ENCODE measurements around the gene MTMR11.

DNA sequence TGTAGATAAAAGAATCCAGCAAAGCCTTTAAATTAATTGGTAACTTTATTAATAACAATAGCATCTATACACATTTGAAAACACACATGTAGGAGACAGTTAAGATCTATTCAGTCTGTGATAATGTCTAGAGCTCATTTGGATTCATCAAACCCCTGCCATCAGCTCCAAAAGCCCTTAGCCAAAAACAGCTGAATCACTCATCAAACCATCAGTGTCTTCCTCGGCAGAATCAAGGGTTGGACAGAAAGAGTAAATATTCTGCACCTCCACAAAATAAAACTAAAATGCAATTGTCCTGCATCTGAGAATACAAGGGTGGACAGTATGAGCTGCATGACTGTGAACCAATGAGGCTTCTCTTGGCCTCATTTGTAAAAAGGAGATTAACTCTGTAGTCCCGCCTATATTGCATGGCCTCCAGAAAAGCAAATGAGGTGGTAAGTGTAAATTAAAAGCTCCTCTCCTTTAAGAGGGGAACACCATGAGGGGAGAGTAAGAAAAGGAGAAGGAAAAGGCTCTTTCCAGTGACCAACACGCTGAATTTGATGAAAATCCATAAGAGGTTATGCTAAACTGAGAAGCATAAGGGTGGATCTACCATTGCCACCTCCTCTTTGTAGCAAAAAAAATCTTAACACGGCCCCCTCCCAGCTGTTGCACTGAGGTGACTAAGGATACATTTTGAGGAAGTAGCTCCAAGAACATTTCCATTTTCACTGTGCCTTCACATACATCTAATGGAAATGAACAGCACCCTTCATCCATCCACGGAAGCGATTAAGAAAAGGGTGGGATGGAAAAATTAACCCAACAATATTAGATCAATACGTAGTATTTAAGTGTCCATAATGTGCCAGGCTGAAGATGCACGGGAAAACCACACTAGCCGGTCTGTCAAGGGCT lies 52.0 kb downstream of the MTMR11 start:
- TF ChIP-seq, protein P1, sequence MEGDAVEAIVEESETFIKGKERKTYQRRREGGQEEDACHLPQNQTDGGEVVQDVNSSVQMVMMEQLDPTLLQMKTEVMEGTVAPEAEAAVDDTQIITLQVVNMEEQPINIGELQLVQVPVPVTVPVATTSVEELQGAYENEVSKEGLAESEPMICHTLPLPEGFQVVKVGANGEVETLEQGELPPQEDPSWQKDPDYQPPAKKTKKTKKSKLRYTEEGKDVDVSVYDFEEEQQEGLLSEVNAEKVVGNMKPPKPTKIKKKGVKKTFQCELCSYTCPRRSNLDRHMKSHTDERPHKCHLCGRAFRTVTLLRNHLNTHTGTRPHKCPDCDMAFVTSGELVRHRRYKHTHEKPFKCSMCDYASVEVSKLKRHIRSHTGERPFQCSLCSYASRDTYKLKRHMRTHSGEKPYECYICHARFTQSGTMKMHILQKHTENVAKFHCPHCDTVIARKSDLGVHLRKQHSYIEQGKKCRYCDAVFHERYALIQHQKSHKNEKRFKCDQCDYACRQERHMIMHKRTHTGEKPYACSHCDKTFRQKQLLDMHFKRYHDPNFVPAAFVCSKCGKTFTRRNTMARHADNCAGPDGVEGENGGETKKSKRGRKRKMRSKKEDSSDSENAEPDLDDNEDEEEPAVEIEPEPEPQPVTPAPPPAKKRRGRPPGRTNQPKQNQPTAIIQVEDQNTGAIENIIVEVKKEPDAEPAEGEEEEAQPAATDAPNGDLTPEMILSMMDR (IDR thresholded peaks at IDR 0.05; ENCODE audit: borderline replicate concordance, extremely low read depth, low read length, poor library complexity, severe bottlenecking), result no peak
- TF ChIP-seq EZH2 (IDR thresholded peaks at IDR 0.05; ENCODE audit: borderline replicate concordance, low read depth, low read length, severe bottlenecking), result no peak

Measured in DND-41 (cell line).